Prostate gland (tissue), 2 donors: ENCODE data around the gene LYPLAL1.

Experiments
- POLR2AphosphoS5 ChIP-seq: sonication (generic); formaldehyde crosslinking; IDR thresholded peaks from one replicate; pipeline ENCODE4 v1.6.1; 2017; ENCODE audit warnings: antibody characterized with exemption
- TF ChIP-seq, protein P1 (sequence below), 4 experiments: fragments of 200-600 bp in 2 of 4; fragments of 450-650 bp in 2 of 4; sonication (generic) in 2 of 4; IDR thresholded peaks; 1 replicate in 3 of 4; 2 replicates in 1 of 4; pipeline ENCODE4 v1.5.1; 2016 to 2019; ENCODE audit warnings: antibody characterized with exemption in 4 of 4, mild to moderate bottlenecking in 2 of 4, moderate library complexity in 2 of 4

DNA sequence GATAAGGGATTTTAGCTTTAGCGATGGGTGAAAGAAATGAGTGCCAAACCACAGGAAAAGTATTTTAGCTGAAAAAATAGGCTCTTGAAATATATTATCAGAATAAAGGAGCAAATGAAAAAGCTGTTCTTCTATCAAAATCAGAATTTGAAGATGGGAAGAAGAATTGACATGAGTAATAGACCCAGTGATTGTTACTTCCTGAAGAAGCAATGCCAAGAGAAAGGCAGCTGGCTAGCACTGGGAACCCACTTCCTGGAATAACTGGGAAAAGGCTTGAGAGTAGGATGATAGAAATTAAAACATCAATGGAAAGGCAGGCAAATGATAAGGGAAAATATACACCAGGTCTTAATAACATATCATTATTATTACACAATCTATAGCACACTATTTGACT lies 29.9 kb upstream of the LYPLAL1 start:
- TF ChIP-seq POLR2AphosphoS5, result no peak
- TF ChIP-seq, protein P1, sequence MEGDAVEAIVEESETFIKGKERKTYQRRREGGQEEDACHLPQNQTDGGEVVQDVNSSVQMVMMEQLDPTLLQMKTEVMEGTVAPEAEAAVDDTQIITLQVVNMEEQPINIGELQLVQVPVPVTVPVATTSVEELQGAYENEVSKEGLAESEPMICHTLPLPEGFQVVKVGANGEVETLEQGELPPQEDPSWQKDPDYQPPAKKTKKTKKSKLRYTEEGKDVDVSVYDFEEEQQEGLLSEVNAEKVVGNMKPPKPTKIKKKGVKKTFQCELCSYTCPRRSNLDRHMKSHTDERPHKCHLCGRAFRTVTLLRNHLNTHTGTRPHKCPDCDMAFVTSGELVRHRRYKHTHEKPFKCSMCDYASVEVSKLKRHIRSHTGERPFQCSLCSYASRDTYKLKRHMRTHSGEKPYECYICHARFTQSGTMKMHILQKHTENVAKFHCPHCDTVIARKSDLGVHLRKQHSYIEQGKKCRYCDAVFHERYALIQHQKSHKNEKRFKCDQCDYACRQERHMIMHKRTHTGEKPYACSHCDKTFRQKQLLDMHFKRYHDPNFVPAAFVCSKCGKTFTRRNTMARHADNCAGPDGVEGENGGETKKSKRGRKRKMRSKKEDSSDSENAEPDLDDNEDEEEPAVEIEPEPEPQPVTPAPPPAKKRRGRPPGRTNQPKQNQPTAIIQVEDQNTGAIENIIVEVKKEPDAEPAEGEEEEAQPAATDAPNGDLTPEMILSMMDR (IDR thresholded peaks at IDR 0.05), result no peak
